LHCN-M2 (cell line): Measurements from ENCODE around the gene SFN. TPM values are rescaled to one million over a fixed set of nuclear protein-coding genes. Genes with fewer than 3 reads are reported as not detected.

Experiments used
- DNase-seq: peaks from one replicate; pipeline ENCODE4 v3.0.0-alpha.2; 2012; ENCODE audit warnings: low read depth
- total RNA-seq: library from RNA; depleted of rRNA; stranded (reverse); fragments of >200 nt; gene quantifications from 2 replicates; pipeline ENCODE4 v1.2.3, GENCODE V29; 2014; rRNA removed

SFN gene
- total RNA-seq, 1 experiment from 2014 or later: not detected

DNA sequence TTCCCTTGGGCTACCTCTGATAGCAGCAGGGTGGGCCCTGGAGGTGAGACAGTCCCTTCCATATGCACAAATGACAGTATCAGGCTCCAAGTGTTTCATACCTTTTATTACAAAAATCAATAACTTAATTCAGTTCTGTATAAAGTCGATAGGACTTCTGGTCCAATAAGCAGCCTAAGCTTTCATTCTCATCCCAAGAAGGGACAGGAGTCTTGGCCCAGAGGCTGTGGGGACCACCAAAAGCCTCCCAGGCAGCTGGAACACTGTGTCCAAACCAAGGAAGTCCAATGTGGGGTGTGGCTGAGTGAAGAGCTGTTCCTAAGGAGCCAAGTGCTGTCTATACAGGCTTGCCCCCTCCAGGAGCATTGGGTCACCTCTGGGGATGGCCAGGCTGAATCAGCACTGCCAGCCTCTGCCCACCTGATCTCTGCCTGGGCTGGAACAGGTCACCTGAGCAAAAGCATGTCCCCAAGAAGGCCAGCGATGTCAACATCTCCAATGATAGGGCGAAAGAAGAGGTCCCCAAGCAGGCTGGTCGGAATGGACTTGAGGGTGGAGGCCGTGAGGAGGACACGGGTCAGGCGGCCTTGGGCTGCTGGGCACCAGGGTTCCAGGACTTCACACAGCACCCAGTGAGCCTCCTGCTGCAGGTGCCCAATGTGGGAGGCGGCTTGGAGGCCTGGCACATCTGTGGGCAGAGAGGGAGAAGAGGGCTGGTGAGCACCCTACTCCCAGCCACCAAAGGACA is 48.6 kb downstream of the SFN start:
- DNase-seq: no peak

DNA sequence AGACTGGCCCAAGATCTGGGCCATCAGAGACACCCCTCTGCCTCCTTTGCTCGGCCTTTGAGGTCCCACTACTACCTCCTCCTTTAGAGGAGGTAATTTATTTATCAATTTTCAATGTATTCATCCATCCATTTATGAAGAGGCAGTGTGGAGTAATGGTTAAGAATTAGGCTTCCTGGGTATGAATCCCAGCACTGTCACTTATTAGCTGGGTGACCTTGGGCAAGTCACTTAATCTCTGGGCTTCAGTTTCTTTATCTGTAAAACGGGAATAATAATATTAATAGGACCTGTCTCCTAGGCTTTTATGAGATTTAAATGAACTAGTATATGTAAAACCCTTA is 49.2 kb downstream of the SFN start:
- DNase-seq: no peak

DNA sequence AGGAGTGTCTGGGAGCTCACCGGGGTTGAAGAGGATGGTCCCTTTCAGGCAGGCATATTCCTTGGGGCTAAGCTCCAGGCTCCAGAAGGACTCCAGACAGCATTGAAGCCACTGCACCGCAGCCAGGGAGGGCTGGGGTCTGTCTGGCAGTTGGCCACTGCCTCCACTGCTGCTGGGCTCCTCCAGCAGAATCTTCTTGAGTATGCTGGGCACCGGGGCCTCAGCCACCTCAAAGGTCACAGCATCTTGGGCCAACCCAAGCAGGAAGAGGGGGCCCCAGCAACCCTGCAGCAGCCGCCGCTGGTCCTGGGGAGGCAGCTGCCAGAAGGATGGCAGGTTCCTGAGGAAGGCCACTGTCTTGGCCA is 50.4 kb downstream of the SFN start:
- DNase-seq: no peak

Other genes starting within 250 kb of the SFN start
- 18.7 and 21.6 TPM in 2 replicates for gene ARID1A, start 167.1 kb upstream of the SFN start, total RNA-seq
- 17.7 and 20.8 TPM in 2 replicates for gene PIGV, start 75.2 kb upstream of the SFN start, total RNA-seq
- 10.4 and 13.0 TPM in 2 replicates for gene ZDHHC18, start 36.5 kb upstream of the SFN start, total RNA-seq
- 10.1 and 12.2 TPM in 2 replicates for gene GPN2, start 27.1 kb downstream of the SFN start, total RNA-seq
- 5.6 and 5.9 TPM in 2 replicates for gene GPATCH3, start 37.3 kb downstream of the SFN start, total RNA-seq
- gene NR0B2, start 50.8 kb downstream of the SFN start, total RNA-seq: not detected in 2 replicates
- 67.1 and 71.5 TPM in 2 replicates for gene NUDC, start 58.6 kb downstream of the SFN start, total RNA-seq
- gene KDF1, start 97.3 kb downstream of the SFN start, total RNA-seq: not detected in 2 replicates
- gene TRNP1, start 130.5 kb downstream of the SFN start, total RNA-seq: 22.4 and 27.0 TPM in 2 replicates
- gene TENT5B, start 149.7 kb downstream of the SFN start, total RNA-seq: 3.3 and 3.6 TPM in 2 replicates